Dedifferentiated amniotic fluid mesenchymal stem cell (primary cell): ENCODE data around the gene FJX1.
"Not testable (repeated sequence)": the region's sequence is repeated elsewhere in the genome, so short reads cannot be mapped to it uniquely, and the experiment has no call there.

Experiments
- DNase-seq: peaks from one replicate; pipeline ENCODE4 v3.0.0-alpha.2; 2016; ENCODE audit errors: extremely low spot score

FJX1 gene

GRCh38 chr11:35668350-35668749 is 50.1 kb downstream of the FJX1 start:
- not testable (repeated sequence) for DNase-seq
